ENCODE measurements around the gene ASMTL. TPM values are rescaled to one million over a fixed set of nuclear protein-coding genes. Genes with fewer than 3 reads are reported as not detected.

Gene ASMTL
- polyA plus RNA-seq, 3 donors from 2014 or later: 58.1 to 68.6 (median 67.1) TPM

GRCh38 chrX:1398431-1399340, 54.0 kb downstream of the ASMTL start:
- H3K9me3 Mint-ChIP-seq: peaks cover 0 to 1% (median 0%) of the 10 kb centered on the region in 6 donors
- H3K27me3 Mint-ChIP-seq (ENCODE audit: low read depth in 3 of 3): peaks cover 2 to 4% (median 3%) of the 10 kb centered on the region in 3 donors
- no peak for DNase-seq
- peaks cover 2 to 8% of the 10 kb centered on the region in 2 donors for H3K4me1 Mint-ChIP-seq
- no peak overlapping the region for H3K27ac Mint-ChIP-seq
- H3K4me3 Mint-ChIP-seq: no peak overlapping the region
- H3K36me3 Mint-ChIP-seq: peaks cover 0 to 3% (median 0%) of the 10 kb centered on the region in 3 donors

GRCh38 chrX:1397441-1398270, 55.1 kb downstream of the ASMTL start:
- Mint-ChIP-seq H3K27me3 (ENCODE audit: low read depth in 3 of 3) (peaks cover 2 to 7% (median 3%) of the 10 kb centered on the region in 3 donors), H3K36me3 (peaks cover 0 to 3% (median 0%) of the 10 kb centered on the region in 3 donors), H3K9me3 (peaks cover 0 to 1% (median 0%) of the 10 kb centered on the region in 6 donors), H3K27ac (no peak overlapping the region), H3K4me3 (no peak overlapping the region), H3K4me1 (peaks cover 10 to 11% of the 10 kb centered on the region in 2 donors)
- DNase-seq: no peak

GRCh38 chrX:1397001-1397400, 55.7 kb downstream of the ASMTL start:
- no peak for DNase-seq
- H3K27me3 Mint-ChIP-seq (ENCODE audit: low read depth in 3 of 3): peaks cover 3 to 9% (median 3%) of the 10 kb centered on the region in 3 donors

GRCh38 chrX:1395646-1396216, 57.0 kb downstream of the ASMTL start:
- H3K27ac Mint-ChIP-seq: peak overlapping the region in 3 of 6 donors; percentile 38 to 43 (median 42)
- H3K4me3 Mint-ChIP-seq: peak overlapping the region in 3 of 5 donors; percentile 20 to 33 (median 23)
- no peak for DNase-seq
- H3K4me1 Mint-ChIP-seq: peaks cover 17 to 18% of the 10 kb centered on the region in 2 donors
- H3K36me3 Mint-ChIP-seq: peaks cover 0 to 3% (median 0%) of the 10 kb centered on the region in 3 donors
- peaks cover 12 to 15% (median 13%) of the 10 kb centered on the region in 3 donors for H3K27me3 Mint-ChIP-seq (ENCODE audit: low read depth in 3 of 3)
- H3K9me3 Mint-ChIP-seq: peaks cover 0 to 1% (median 0%) of the 10 kb centered on the region in 6 donors

More at GRCh38 chrX:1397001-1397400, 55.7 kb downstream of the ASMTL start:
- no peak overlapping the region for H3K4me3 Mint-ChIP-seq
- peaks cover 10 to 11% of the 10 kb centered on the region in 2 donors for H3K4me1 Mint-ChIP-seq
- H3K36me3 Mint-ChIP-seq: peaks cover 0 to 3% (median 0%) of the 10 kb centered on the region in 3 donors
- no peak overlapping the region for H3K27ac Mint-ChIP-seq
- H3K9me3 Mint-ChIP-seq: peaks cover 0 to 1% (median 0%) of the 10 kb centered on the region in 6 donors

GRCh38 chrX:1394731-1395501, 57.8 kb downstream of the ASMTL start:
- H3K27me3 Mint-ChIP-seq (ENCODE audit: low read depth in 3 of 3): peaks cover 12 to 15% (median 14%) of the 10 kb centered on the region in 3 donors
- H3K4me1 Mint-ChIP-seq: peaks cover 20 to 24% of the 10 kb centered on the region in 2 donors
- H3K36me3 Mint-ChIP-seq: peaks cover 0 to 3% (median 0%) of the 10 kb centered on the region in 3 donors
- peaks cover 0 to 1% (median 0%) of the 10 kb centered on the region in 6 donors for H3K9me3 Mint-ChIP-seq
- peak overlapping the region in 1 of 6 donors; percentile 85 for H3K27ac Mint-ChIP-seq
- H3K4me3 Mint-ChIP-seq: peak overlapping the region in 3 of 5 donors; percentile 16 to 86 (median 55)
- no peak for DNase-seq

GRCh38 chrX:1393871-1394615, 58.7 kb downstream of the ASMTL start:
- Mint-ChIP-seq H3K27ac (peak overlapping the region in 5 of 6 donors; percentile 51 to 85 (median 64)), H3K4me1 (peaks cover 24 to 30% of the 10 kb centered on the region in 2 donors), H3K9me3 (peaks cover 0 to 1% (median 0%) of the 10 kb centered on the region in 6 donors), H3K27me3 (ENCODE audit: low read depth in 3 of 3) (peaks cover 12 to 17% (median 15%) of the 10 kb centered on the region in 3 donors), H3K36me3 (peaks cover 0 to 3% (median 0%) of the 10 kb centered on the region in 3 donors), H3K4me3 (peak overlapping the region; percentile 82 to 91 (median 84))
- no peak for DNase-seq

- H3K27me3 Mint-ChIP-seq (ENCODE audit: low read depth in 3 of 3): peaks cover 14 to 21% (median 14%) of the 10 kb centered on the region in 3 donors
- peaks cover 0 to 1% (median 0%) of the 10 kb centered on the region in 6 donors for H3K9me3 Mint-ChIP-seq
- DNase-seq: no peak
- peak overlapping the region in 5 of 6 donors; percentile 74 to 89 (median 77) for H3K27ac Mint-ChIP-seq
- H3K4me1 Mint-ChIP-seq: peaks cover 39 to 44% of the 10 kb centered on the region in 2 donors
- H3K36me3 Mint-ChIP-seq: peaks cover 7 to 10% (median 8%) of the 10 kb centered on the region in 3 donors
- H3K4me3 Mint-ChIP-seq: peak overlapping the region; percentile 88 to 94 (median 91)
Measured at GRCh38 chrX:1392376-1393068, 60.2 kb downstream of the ASMTL start.

- peaks cover 8 to 12% (median 8%) of the 10 kb centered on the region in 3 donors for H3K36me3 Mint-ChIP-seq
- peaks cover 39 to 44% of the 10 kb centered on the region in 2 donors for H3K4me1 Mint-ChIP-seq
- DNase-seq: peak; percentile 99
Measured at GRCh38 chrX:1391707-1392375, 60.9 kb downstream of the ASMTL start, which contains the start of gene SLC25A6. Gene SLC25A6, minus strand, starts transcription at chrX:1392113. Its CDS starts 104 bp downstream, at chrX:1392009.

GRCh38 chrX:1391370-1391706, 61.4 kb downstream of the ASMTL start:
- DNase-seq: peak in 1 of 3 donors; percentile 94
- H3K4me3 Mint-ChIP-seq: peak overlapping the region; percentile 86 to 94 (median 91)
- peaks cover 39 to 44% of the 10 kb centered on the region in 2 donors for H3K4me1 Mint-ChIP-seq
- peaks cover 0 to 1% (median 0%) of the 10 kb centered on the region in 6 donors for H3K9me3 Mint-ChIP-seq
- peak overlapping the region in 5 of 6 donors; percentile 77 to 90 (median 86) for H3K27ac Mint-ChIP-seq
- peaks cover 8 to 17% (median 13%) of the 10 kb centered on the region in 3 donors for H3K36me3 Mint-ChIP-seq
- peaks cover 13 to 21% (median 14%) of the 10 kb centered on the region in 3 donors for H3K27me3 Mint-ChIP-seq (ENCODE audit: low read depth in 3 of 3)

More at GRCh38 chrX:1391707-1392375, 60.9 kb downstream of the ASMTL start, which contains the start of gene SLC25A6:
- Mint-ChIP-seq H3K27ac (peak within 1 kb of the TSS; percentile 77 to 90 (median 86)), H3K9me3 (peaks cover 0 to 1% (median 0%) of the 10 kb centered on the region in 6 donors), H3K27me3 (ENCODE audit: low read depth in 3 of 3) (peaks cover 13 to 21% (median 14%) of the 10 kb centered on the region in 3 donors), H3K4me3 (peak within 1 kb of the TSS; percentile 88 to 94 (median 91))

- peaks cover 0 to 1% (median 0%) of the 10 kb centered on the region in 6 donors for H3K9me3 Mint-ChIP-seq
- H3K4me3 Mint-ChIP-seq: peak overlapping the region; percentile 86 to 94 (median 91)
- peaks cover 8 to 17% (median 15%) of the 10 kb centered on the region in 3 donors for H3K36me3 Mint-ChIP-seq
- H3K27ac Mint-ChIP-seq: peak overlapping the region in 5 of 6 donors; percentile 49 to 90 (median 86)
- H3K27me3 Mint-ChIP-seq (ENCODE audit: low read depth in 3 of 3): peaks cover 13 to 22% (median 16%) of the 10 kb centered on the region in 3 donors
- peaks cover 39 to 41% of the 10 kb centered on the region in 2 donors for H3K4me1 Mint-ChIP-seq
- no peak for DNase-seq
Measured at GRCh38 chrX:1390621-1391369, 61.9 kb downstream of the ASMTL start.
